Large intestine (tissue), 3 donors: ENCODE data around the gene NSUN6. TPM values are rescaled to one million over a fixed set of nuclear protein-coding genes. Genes with fewer than 3 reads are reported as not detected.
A peak's percentile ranks its signal among the peaks of the same experiment; 100 is the strongest.

ENCODE experiments used
- DNase-seq, 2 donors: peaks; one replicate each; pipeline versions ENCODE4 v3.0.0 to v3.0.0-alpha.2; 2013
- H3K27ac ChIP-seq: one replicate; pipeline ENCODE4 v1.5.1; 2013; ENCODE audit warnings: low read length
- H3K27me3 ChIP-seq: 2 replicates; pipeline ENCODE4 v1.6.1; 2013; ENCODE audit warnings: low read length; ENCODE audit not compliant: control insufficient read depth, insufficient read depth
- H3K36me3 ChIP-seq: 2 replicates; pipeline ENCODE4 v1.6.1; 2013; ENCODE audit warnings: low read length; ENCODE audit not compliant: control insufficient read depth, insufficient read depth
- H3K4me1 ChIP-seq: one replicate; pipeline ENCODE4 v1.6.1; 2013; ENCODE audit warnings: low read length; ENCODE audit not compliant: control insufficient read depth, insufficient read depth
- H3K4me3 ChIP-seq: one replicate; pipeline ENCODE4 v1.5.1; 2013; ENCODE audit warnings: low read length
- H3K9me3 ChIP-seq: one replicate; pipeline ENCODE4 v1.6.1; 2013; ENCODE audit warnings: mild to moderate bottlenecking, low read depth, low read length, moderate library complexity; ENCODE audit not compliant: control insufficient read depth
- WGBS: methylation state at CpG from one replicate; pipeline ENCODE4 v1.1.5; 2013; ENCODE audit warnings: low lambda C conversion rate; ENCODE audit not compliant: insufficient coverage; 5-methylcytosine and 5-hydroxymethylcytosine counted together
- polyA plus RNA-seq: library from polyadenylated mRNA; unstranded; fragments of 120-200 nt; gene quantifications from one replicate; pipeline ENCODE4 v1.2.1, GENCODE V29; 2013

The NSUN6 gene
- polyA plus RNA-seq, 1 donor = 30.8 TPM

GRCh38 chr10:18683427-18683826 is 32.0 kb upstream of the NSUN6 start:
- WGBS = no CpG with 5 or more reads among the region's 1 CpG

GRCh38 chr10:18681971-18682411 is 30.6 kb upstream of the NSUN6 start:
- 82% methylated on average over 4 of the region's 4 CpGs for WGBS

More at GRCh38 chr10:18683427-18683826, 32.0 kb upstream of the NSUN6 start:
- Histone ChIP-seq H3K27me3 (no peaks in the 10 kb centered on the region), H3K27ac (no peak overlapping the region), H3K4me1 (no peaks in the 10 kb centered on the region), H3K4me3 (no peak overlapping the region), H3K9me3 (no peaks in the 10 kb centered on the region), H3K36me3 (no peaks in the 10 kb centered on the region)
- DNase-seq = no peak

GRCh38 chr10:18681366-18681765 is 30.0 kb upstream of the NSUN6 start:
- Histone ChIP-seq H3K36me3 (peaks cover 4% of the 10 kb centered on the region), H3K4me1 (no peaks in the 10 kb centered on the region), H3K9me3 (no peaks in the 10 kb centered on the region), H3K4me3 (no peak overlapping the region), H3K27ac (no peak overlapping the region), H3K27me3 (no peaks in the 10 kb centered on the region)
- WGBS = 31% methylated on average over 1 of the region's 2 CpGs
- no peak for DNase-seq

More at GRCh38 chr10:18681971-18682411, 30.6 kb upstream of the NSUN6 start:
- DNase-seq = no peak
- Histone ChIP-seq H3K4me3 (no peak overlapping the region), H3K9me3 (no peaks in the 10 kb centered on the region), H3K27ac (no peak overlapping the region), H3K36me3 (peaks cover under 1% of the 10 kb centered on the region), H3K4me1 (no peaks in the 10 kb centered on the region), H3K27me3 (no peaks in the 10 kb centered on the region)

- H3K4me3 ChIP-seq = no peak overlapping the region
- H3K27ac ChIP-seq = no peak overlapping the region
- DNase-seq = no peak
- H3K4me1 ChIP-seq = no peaks in the 10 kb centered on the region
- no CpG with 5 or more reads among the region's 3 CpGs for WGBS
- no peaks in the 10 kb centered on the region for H3K9me3 ChIP-seq
- H3K27me3 ChIP-seq = no peaks in the 10 kb centered on the region
- peaks cover 6% of the 10 kb centered on the region for H3K36me3 ChIP-seq
These were observed 29.4 kb upstream of the NSUN6 start for GRCh38 chr10:18680754-18681153.

- no peak for DNase-seq
- no peaks in the 10 kb centered on the region for H3K4me1 ChIP-seq
- H3K36me3 ChIP-seq = peaks cover 33% of the 10 kb centered on the region
- H3K4me3 ChIP-seq = no peak overlapping the region
- no peak overlapping the region for H3K27ac ChIP-seq
- WGBS = 100% methylated on average over 1 of the region's 4 CpGs
- H3K27me3 ChIP-seq = no peaks in the 10 kb centered on the region
- H3K9me3 ChIP-seq = no peaks in the 10 kb centered on the region
These were observed 23.9 kb upstream of the NSUN6 start for GRCh38 chr10:18675086-18675801.

- no peaks in the 10 kb centered on the region for H3K9me3 ChIP-seq
- DNase-seq = no peak
- peaks cover 39% of the 10 kb centered on the region for H3K36me3 ChIP-seq
- no peak overlapping the region for H3K4me3 ChIP-seq
- no peaks in the 10 kb centered on the region for H3K4me1 ChIP-seq
- WGBS = 100% methylated on average over 1 of the region's 2 CpGs
- no peaks in the 10 kb centered on the region for H3K27me3 ChIP-seq
- no peak overlapping the region for H3K27ac ChIP-seq
These were observed 16.6 kb upstream of the NSUN6 start for GRCh38 chr10:18668026-18668425.

GRCh38 chr10:18666810-18667209 is 15.4 kb upstream of the NSUN6 start:
- no peak for DNase-seq
- no CpG with 5 or more reads among the region's 2 CpGs for WGBS
- no peaks in the 10 kb centered on the region for H3K27me3 ChIP-seq

GRCh38 chr10:18665815-18666558 is 14.6 kb upstream of the NSUN6 start:
- Histone ChIP-seq H3K4me1 (peaks cover 10% of the 10 kb centered on the region), H3K4me3 (no peak overlapping the region), H3K36me3 (peaks cover 32% of the 10 kb centered on the region), H3K27ac (no peak overlapping the region), H3K27me3 (no peaks in the 10 kb centered on the region), H3K9me3 (no peaks in the 10 kb centered on the region)
- WGBS = 50% methylated on average over 3 of the region's 3 CpGs
- no peak for DNase-seq

More at GRCh38 chr10:18666810-18667209, 15.4 kb upstream of the NSUN6 start:
- Histone ChIP-seq H3K27ac (no peak overlapping the region), H3K9me3 (no peaks in the 10 kb centered on the region), H3K4me1 (peaks cover 4% of the 10 kb centered on the region), H3K4me3 (no peak overlapping the region), H3K36me3 (peaks cover 40% of the 10 kb centered on the region)

- Histone ChIP-seq H3K4me1 (peaks cover 14% of the 10 kb centered on the region), H3K9me3 (no peaks in the 10 kb centered on the region), H3K4me3 (no peak overlapping the region), H3K27ac (no peak overlapping the region), H3K36me3 (peaks cover 25% of the 10 kb centered on the region), H3K27me3 (no peaks in the 10 kb centered on the region)
- no CpG with 5 or more reads among the region's 2 CpGs for WGBS
- no peak for DNase-seq
These were observed 13.6 kb upstream of the NSUN6 start for GRCh38 chr10:18664841-18665478.

- no peaks in the 10 kb centered on the region for H3K9me3 ChIP-seq
- peak overlapping the region; percentile 94 for H3K27ac ChIP-seq
- H3K4me1 ChIP-seq = peaks cover 16% of the 10 kb centered on the region
- peaks cover 4% of the 10 kb centered on the region for H3K36me3 ChIP-seq
- DNase-seq = no peak
- peak overlapping the region; percentile 67 for H3K4me3 ChIP-seq
- H3K27me3 ChIP-seq = no peaks in the 10 kb centered on the region
- WGBS = 92% methylated on average over 7 of the region's 19 CpGs
These were observed 9.5 kb upstream of the NSUN6 start for GRCh38 chr10:18660816-18661431.
